H1 (cell line): ENCODE results near the gene ADCY3. TPM values are rescaled to one million over a fixed set of nuclear protein-coding genes. Genes with fewer than 3 reads are reported as not detected.

Experiments used
- ATF2 ChIP-seq: IDR thresholded peaks from 2 replicates; pipeline ENCODE4 v1.6.1; 2012; ENCODE audit warnings: low read length, inconsistent platforms
- CHD2 ChIP-seq: IDR thresholded peaks from 2 replicates; pipeline ENCODE4 v1.6.1; 2012; ENCODE audit warnings: low read length, improper control_type of control experiment
- E2F6 ChIP-seq: IDR thresholded peaks from 2 replicates; pipeline ENCODE4 v1.6.1; 2012; ENCODE audit warnings: inconsistent platforms
- NRF1 ChIP-seq: IDR thresholded peaks from 2 replicates; pipeline ENCODE4 v1.6.1; 2011; ENCODE audit warnings: mild to moderate bottlenecking, low read depth, low read length, improper control_type of control experiment
- POU5F1 ChIP-seq: IDR thresholded peaks from 2 replicates; pipeline ENCODE4 v1.6.1; 2011; ENCODE audit warnings: low read depth, mild to moderate bottlenecking, low read length, moderate library complexity
- polyA plus RNA-seq, 7 experiments: library from polyadenylated mRNA; depleted of rRNA in 3 of 7; stranded (reverse) in 5 of 7; unstranded in 2 of 7; fragments of >200 nt in 5 of 7; fragments of 200-250 nt in 2 of 7; gene quantifications; 1 replicate in 5 of 7; 2 replicates in 1 of 7; 4 replicates in 1 of 7; pipeline versions ENCODE4 v1.2.1 to v1.2.3, GENCODE V29; 2011 to 2013; ENCODE audit warnings: missing spikeins in 2 of 7, mixed read lengths in 2 of 7
- total RNA-seq: library from RNA; stranded (reverse); fragmentation: NEBNext Ultra II Directional; extraction: Animal tissue kit (Norgen Biotek cat#: 25700); gene quantifications from 2 replicates; pipeline ENCODE4 v1.2.1, GENCODE V29; 2021

Gene ADCY3
- total and polyA plus RNA-seq, 2 of the 8 experiments (the other 6 are each of a cell fraction or from before 2014, with no cell fraction given) = 45.1 to 52.9 TPM

GRCh38 chr2:24830786-24831185, 89.3 kb downstream of the ADCY3 start (continued):
- no peak for TF ChIP-seq ATF2
- TF ChIP-seq E2F6 = no peak
- no peak for TF ChIP-seq CHD2
- TF ChIP-seq NRF1 = no peak
- TF ChIP-seq POU5F1 = no peak
